Fibroblast of skin of left quadriceps (primary cell): Measurements from ENCODE around the gene JAZF1.
A peak's percentile ranks its signal among the peaks of the same experiment; 100 is the strongest.

Experiments used
- DNase-seq, 2 experiments: peaks; one replicate each; pipeline ENCODE4 v3.0.0-alpha.2; 2013; ENCODE audit warnings: low read depth in 2 of 2

JAZF1 gene

GRCh38 chr7:27840313-27840712 lies 340.3 kb downstream of the JAZF1 start:
- DNase-seq, result no peak

GRCh38 chr7:27839099-27839498 lies 341.5 kb downstream of the JAZF1 start:
- DNase-seq, result no peak

DNA sequence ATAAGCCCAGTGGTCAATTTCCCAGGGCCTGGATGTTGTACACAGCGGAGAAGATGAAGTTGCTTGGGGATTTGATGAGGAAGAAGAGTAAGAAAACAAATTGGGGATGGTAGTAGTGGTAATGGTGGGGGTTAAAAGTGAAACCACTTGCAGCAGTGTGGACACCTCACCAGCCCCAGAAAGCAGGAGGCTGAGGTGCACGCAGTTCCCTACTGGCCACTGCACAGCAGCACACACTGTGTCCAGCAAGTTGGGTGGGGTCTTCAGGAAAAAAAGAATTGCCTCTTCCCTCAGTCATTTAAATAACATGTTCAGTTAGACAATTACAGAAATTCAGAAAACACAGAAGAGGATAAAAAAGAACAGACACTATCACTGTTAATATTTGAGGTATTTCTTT lies 344.1 kb downstream of the JAZF1 start:
- DNase-seq, result no peak

- DNase-seq, result no peak
Observed at GRCh38 chr7:27835376-27835775, 345.2 kb downstream of the JAZF1 start.

GRCh38 chr7:27834179-27834921 lies 346.2 kb downstream of the JAZF1 start:
- no peak for DNase-seq

- DNase-seq, result no peak
Observed at GRCh38 chr7:27826357-27826756, 354.2 kb downstream of the JAZF1 start.

DNA sequence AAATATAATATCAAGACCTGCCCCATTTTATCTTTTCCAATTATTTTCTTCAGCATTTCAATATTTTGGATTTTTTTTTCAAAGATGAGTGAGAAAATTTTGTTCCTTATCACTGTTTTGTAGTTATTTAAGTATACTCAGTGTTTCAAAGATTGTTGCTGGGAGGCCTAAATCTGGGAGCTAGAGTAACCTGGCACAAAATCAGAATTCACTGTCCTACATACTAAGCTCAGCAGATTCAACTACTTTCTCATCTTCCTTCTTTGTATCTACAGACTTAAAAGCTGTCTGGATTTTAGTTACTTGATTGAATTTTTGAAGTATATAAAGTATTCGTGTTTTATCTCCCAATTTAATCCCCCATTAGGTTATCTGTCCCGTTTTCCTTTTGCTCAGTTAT lies 354.7 kb downstream of the JAZF1 start:
- DNase-seq, result no peak

- no peak for DNase-seq
Observed at GRCh38 chr7:27822245-27822644, 358.4 kb downstream of the JAZF1 start.

DNA sequence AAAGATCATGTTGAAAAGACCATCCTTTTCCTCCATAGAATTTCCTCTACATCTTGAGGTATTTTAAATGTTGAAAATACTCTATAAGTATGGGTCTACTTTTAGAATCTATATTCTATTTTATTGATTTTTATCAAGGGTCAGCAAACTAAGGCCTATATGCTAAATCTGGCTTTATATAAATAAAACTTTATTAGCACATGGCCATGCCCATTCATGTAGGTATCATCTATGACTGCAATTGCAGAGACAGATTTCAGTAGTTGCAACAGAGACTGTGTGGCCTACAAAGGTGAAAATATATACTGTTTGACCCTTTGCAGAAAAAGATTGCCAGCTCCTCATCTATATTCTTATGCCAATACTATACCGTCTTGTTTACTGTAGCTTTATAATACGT lies 367.9 kb downstream of the JAZF1 start:
- DNase-seq, result no peak

GRCh38 chr7:27810186-27810585 lies 370.4 kb downstream of the JAZF1 start:
- DNase-seq, result no peak

- peak; percentile 37 for DNase-seq
Observed at GRCh38 chr7:27808626-27809025, 372.0 kb downstream of the JAZF1 start.

GRCh38 chr7:27804139-27804538 lies 376.5 kb downstream of the JAZF1 start:
- DNase-seq, result no peak

- peak in 1 of 2 experiments; percentile 21 for DNase-seq
Observed at GRCh38 chr7:27802999-27803398, 377.6 kb downstream of the JAZF1 start.

GRCh38 chr7:27799212-27799611 lies 381.4 kb downstream of the JAZF1 start:
- DNase-seq, result no peak

GRCh38 chr7:27795977-27796376 lies 384.6 kb downstream of the JAZF1 start:
- DNase-seq, result no peak

- no peak for DNase-seq
Observed at GRCh38 chr7:27793780-27794179, 386.8 kb downstream of the JAZF1 start.

DNA sequence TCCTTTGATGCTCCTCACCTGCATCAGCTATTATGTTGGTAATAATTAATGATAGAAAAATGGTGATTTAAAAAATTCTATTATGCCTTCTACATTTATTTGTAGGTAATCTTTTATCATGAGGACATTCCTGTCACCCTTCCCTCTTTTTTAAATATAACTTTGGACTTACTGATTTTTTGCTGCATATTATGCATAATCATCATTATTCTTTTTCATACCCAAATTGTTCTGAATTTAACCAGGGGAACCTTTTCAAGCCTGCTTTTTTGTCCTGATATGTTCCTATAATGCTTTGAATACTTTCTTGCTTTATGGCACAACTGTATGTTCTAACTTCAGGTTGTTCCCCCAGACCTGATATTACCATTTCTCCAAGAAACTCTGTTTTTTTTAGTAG lies 392.2 kb downstream of the JAZF1 start:
- DNase-seq, result no peak

- no peak for DNase-seq
Observed at GRCh38 chr7:27784399-27785053, 396.1 kb downstream of the JAZF1 start.

GRCh38 chr7:27782849-27783248 lies 397.7 kb downstream of the JAZF1 start:
- DNase-seq, result no peak

DNA sequence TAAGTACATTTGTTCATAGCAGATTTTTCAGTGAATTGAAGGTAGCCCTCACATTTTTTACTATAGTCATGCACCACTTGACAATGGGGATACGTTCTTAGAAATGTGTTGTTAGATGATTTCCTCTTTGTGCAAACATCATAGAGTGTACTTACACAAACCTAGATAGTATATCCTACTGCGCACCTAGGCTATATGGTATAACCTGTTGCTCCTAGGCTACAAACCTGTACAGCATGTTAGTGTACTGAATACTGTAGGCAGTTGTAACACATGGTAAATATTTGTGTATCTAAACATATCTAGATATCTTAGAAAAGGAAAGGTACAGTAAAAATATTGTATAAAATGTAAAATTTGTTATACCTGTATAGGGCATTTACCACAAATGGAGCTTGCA lies 399.4 kb downstream of the JAZF1 start:
- DNase-seq, result no peak
